SU-DHL-6 (cell line): ENCODE data around the gene DIPK1A.

Experiments
- H2AFZ ChIP-seq: fragments of 200-600 bp; sonication (generic); 2 replicates; pipeline ENCODE4 v1.6.1; 2014; ENCODE audit warnings: low read depth, mild to moderate bottlenecking, moderate library complexity, mixed read lengths, antibody characterized with exemption, low read length; ENCODE audit not compliant: severe bottlenecking
- H3F3A ChIP-seq: fragments of 200-600 bp; shearing (Covaris generic); 2 replicates; pipeline ENCODE4 v1.6.0; 2016; ENCODE audit warnings: antibody characterized with exemption, mild to moderate bottlenecking; ENCODE audit not compliant: insufficient read depth
- H3K27ac ChIP-seq: fragments of 200-600 bp; sonication (generic); 2 replicates; pipeline ENCODE4 v1.5.1; 2016; ENCODE audit warnings: low read depth, mild to moderate bottlenecking, low read length, moderate library complexity, mixed read lengths
- H3K27me3 ChIP-seq: fragments of 200-600 bp; sonication (generic), shearing (Covaris generic); 2 replicates; pipeline ENCODE4 v1.6.0; 2014; ENCODE audit warnings: mild to moderate bottlenecking, low read length
- H3K36me3 ChIP-seq: fragments of 200-600 bp; sonication (generic); 2 replicates; pipeline ENCODE4 v1.6.1; 2014; ENCODE audit warnings: mild to moderate bottlenecking, low read length, mixed read lengths
- H3K4me2 ChIP-seq: fragments of 300-600, 200-600 bp; shearing (Covaris generic), sonication (generic); 2 replicates; pipeline ENCODE4 v1.6.0; 2014; ENCODE audit warnings: low read length, low read depth, mild to moderate bottlenecking; ENCODE audit not compliant: poor library complexity, severe bottlenecking
- H3K4me3 ChIP-seq: fragments of 200-600 bp; sonication (generic); 2 replicates; pipeline ENCODE4 v1.5.1; 2014; ENCODE audit warnings: antibody characterized with exemption, low read length, mild to moderate bottlenecking, mixed read lengths; ENCODE audit not compliant: insufficient read depth, poor library complexity, severe bottlenecking
- H3K79me2 ChIP-seq: fragments of 200-600 bp; sonication (generic); 2 replicates; pipeline ENCODE4 v1.6.1; 2014; ENCODE audit warnings: mild to moderate bottlenecking, low read length, moderate library complexity; ENCODE audit not compliant: insufficient read depth
- H3K9ac ChIP-seq: fragments of 200-600 bp; sonication (generic); 2 replicates; pipeline ENCODE4 v1.7.0; 2014; ENCODE audit warnings: mild to moderate bottlenecking, low read length
- H3K9me2 ChIP-seq: fragments of 200-600 bp; sonication (generic); replicated peaks from 2 replicates; pipeline ENCODE4 v1.6.1; 2014; ENCODE audit warnings: low read length; ENCODE audit not compliant: insufficient read depth
- H3K9me3 ChIP-seq: fragments of 200-600 bp; sonication (generic); 2 replicates; pipeline ENCODE4 v1.6.1; 2014; ENCODE audit warnings: low read length, mixed read lengths; ENCODE audit not compliant: insufficient read depth
- H4K20me1 ChIP-seq: fragments of 200-600 bp; sonication (generic); 2 replicates; pipeline ENCODE4 v1.6.1; 2014; ENCODE audit warnings: low read depth, mild to moderate bottlenecking, antibody characterized with exemption, low read length, moderate library complexity, mixed read lengths
- EZH2phosphoT487 ChIP-seq: fragments of 200-600 bp; sonication (generic), shearing (Covaris generic); conservative IDR thresholded peaks from 2 replicates; pipeline ENCODE4 v1.6.1; 2018; ENCODE audit warnings: mild to moderate bottlenecking, antibody characterized with exemption, low read length, moderate library complexity, mixed read lengths
- TF ChIP-seq, protein P1 (sequence below): fragments of 200-600 bp; sonication (generic); IDR thresholded peaks from one replicate; pipeline ENCODE4 v1.5.1; 2017; ENCODE audit warnings: antibody characterized with exemption, mild to moderate bottlenecking, low read length, moderate library complexity; ENCODE audit not compliant: insufficient read depth, poor library complexity, severe bottlenecking

DIPK1A gene

DNA sequence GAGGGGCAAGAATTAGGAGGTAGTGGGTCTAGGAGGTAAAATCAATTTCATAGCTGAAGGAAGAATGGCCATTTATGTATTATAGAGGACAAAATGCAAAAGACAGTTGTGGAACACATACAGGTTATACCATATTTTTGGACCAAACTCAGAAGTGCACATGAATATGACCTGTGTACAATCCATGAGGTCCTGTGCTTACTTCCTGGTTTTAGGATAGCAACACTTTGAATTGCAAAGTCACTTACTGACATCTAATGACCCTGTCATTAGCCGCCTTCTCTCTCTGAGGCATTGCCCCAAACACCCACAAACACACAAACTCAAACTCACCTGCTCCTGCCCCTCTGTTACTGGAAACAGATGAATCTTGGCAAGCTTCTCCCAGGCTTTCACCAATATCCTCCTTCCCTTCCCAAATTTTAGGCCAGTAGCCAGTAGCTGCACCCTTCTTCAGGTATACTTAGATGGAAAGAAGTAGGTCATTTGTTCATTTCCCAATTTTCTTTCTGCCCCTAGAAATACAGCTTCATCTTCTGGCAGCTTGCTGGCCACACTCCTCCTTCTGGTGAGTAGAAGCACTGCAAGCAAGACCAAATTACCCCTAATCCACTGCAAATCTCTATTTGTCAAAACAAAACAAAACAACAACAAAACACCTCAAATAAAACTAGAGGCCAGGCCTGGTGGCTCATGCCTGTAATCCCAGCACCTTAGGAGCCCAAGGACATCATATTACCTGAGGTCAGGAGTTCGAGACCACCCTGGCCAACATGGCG is 143.1 kb downstream of the DIPK1A start:
- Histone ChIP-seq H3K27ac (no peak overlapping the region), H3K4me3 (no peak overlapping the region), H2AFZ (peak overlapping the region; percentile 36), H3F3A (no peaks in the 10 kb centered on the region), H4K20me1 (no peaks in the 10 kb centered on the region), H3K9me3 (no peaks in the 10 kb centered on the region), H3K9ac (no peak overlapping the region), H3K79me2 (no peaks in the 10 kb centered on the region), H3K4me2 (no peak overlapping the region), H3K27me3 (no peaks in the 10 kb centered on the region), H3K36me3 (no peaks in the 10 kb centered on the region), H3K9me2 (no peaks in the 10 kb centered on the region)
- TF ChIP-seq, protein P1, sequence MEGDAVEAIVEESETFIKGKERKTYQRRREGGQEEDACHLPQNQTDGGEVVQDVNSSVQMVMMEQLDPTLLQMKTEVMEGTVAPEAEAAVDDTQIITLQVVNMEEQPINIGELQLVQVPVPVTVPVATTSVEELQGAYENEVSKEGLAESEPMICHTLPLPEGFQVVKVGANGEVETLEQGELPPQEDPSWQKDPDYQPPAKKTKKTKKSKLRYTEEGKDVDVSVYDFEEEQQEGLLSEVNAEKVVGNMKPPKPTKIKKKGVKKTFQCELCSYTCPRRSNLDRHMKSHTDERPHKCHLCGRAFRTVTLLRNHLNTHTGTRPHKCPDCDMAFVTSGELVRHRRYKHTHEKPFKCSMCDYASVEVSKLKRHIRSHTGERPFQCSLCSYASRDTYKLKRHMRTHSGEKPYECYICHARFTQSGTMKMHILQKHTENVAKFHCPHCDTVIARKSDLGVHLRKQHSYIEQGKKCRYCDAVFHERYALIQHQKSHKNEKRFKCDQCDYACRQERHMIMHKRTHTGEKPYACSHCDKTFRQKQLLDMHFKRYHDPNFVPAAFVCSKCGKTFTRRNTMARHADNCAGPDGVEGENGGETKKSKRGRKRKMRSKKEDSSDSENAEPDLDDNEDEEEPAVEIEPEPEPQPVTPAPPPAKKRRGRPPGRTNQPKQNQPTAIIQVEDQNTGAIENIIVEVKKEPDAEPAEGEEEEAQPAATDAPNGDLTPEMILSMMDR: peak; percentile 78
- no peak for TF ChIP-seq EZH2phosphoT487

- H3K27ac ChIP-seq: no peak overlapping the region
- no peaks in the 10 kb centered on the region for H3K36me3 ChIP-seq
- H3K79me2 ChIP-seq: no peaks in the 10 kb centered on the region
- H2AFZ ChIP-seq: no peak overlapping the region
- H3K4me2 ChIP-seq: no peak overlapping the region
- no peaks in the 10 kb centered on the region for H3F3A ChIP-seq
- H3K9ac ChIP-seq: no peak overlapping the region
- no peak for TF ChIP-seq EZH2phosphoT487
- TF ChIP-seq, protein P1: no peak
- H3K9me2 ChIP-seq: no peaks in the 10 kb centered on the region
- no peaks in the 10 kb centered on the region for H3K9me3 ChIP-seq
- H3K4me3 ChIP-seq: no peak overlapping the region
- no peaks in the 10 kb centered on the region for H4K20me1 ChIP-seq
- H3K27me3 ChIP-seq: no peaks in the 10 kb centered on the region
Measured at GRCh38 chr1:92817137-92817697, 144.0 kb downstream of the DIPK1A start.

GRCh38 chr1:92816732-92817131 is 144.5 kb downstream of the DIPK1A start:
- Histone ChIP-seq H3K27me3 (no peaks in the 10 kb centered on the region), H4K20me1 (no peaks in the 10 kb centered on the region), H3K9ac (no peak overlapping the region), H3K79me2 (no peaks in the 10 kb centered on the region), H3K4me2 (no peak overlapping the region), H3F3A (no peaks in the 10 kb centered on the region), H3K9me3 (no peaks in the 10 kb centered on the region), H3K9me2 (no peaks in the 10 kb centered on the region), H2AFZ (no peak overlapping the region), H3K36me3 (no peaks in the 10 kb centered on the region), H3K27ac (no peak overlapping the region), H3K4me3 (no peak overlapping the region)
- TF ChIP-seq, protein P1: no peak
- TF ChIP-seq EZH2phosphoT487: no peak
